ENCODE data around the gene USP17L10.
"Not testable (repeated sequence)": the region's sequence is repeated elsewhere in the genome, so short reads cannot be mapped to it uniquely, and the experiment has no call there.

USP17L10 gene, protein sequence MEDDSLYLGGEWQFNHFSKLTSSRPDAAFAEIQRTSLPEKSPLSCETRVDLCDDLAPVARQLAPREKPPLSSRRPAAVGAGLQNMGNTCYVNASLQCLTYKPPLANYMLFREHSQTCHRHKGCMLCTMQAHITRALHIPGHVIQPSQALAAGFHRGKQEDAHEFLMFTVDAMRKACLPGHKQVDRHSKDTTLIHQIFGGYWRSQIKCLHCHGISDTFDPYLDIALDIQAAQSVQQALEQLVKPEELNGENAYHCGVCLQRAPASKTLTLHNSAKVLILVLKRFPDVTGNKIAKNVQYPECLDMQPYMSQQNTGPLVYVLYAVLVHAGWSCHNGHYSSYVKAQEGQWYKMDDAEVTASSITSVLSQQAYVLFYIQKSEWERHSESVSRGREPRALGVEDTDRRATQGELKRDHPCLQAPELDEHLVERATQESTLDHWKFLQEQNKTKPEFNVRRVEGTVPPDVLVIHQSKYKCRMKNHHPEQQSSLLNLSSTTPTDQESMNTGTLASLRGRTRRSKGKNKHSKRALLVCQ

GRCh38 chr4:9210357-9210756 is at the start of gene USP17L10:
TSS of gene USP17L10 (plus strand) at chr4:9210657. CDS start at chr4:9210657, 0 bp downstream.
- DNase-seq (ENCODE audit: low read depth in 2 of 2, low spot score in 1 of 2): not testable (repeated sequence)

- not testable (repeated sequence) for DNase-seq (ENCODE audit: low read depth in 2 of 2, low spot score in 1 of 2)
Observed at GRCh38 chr4:9165990-9166389, 44.5 kb upstream of the USP17L10 start.

GRCh38 chr4:9169791-9170459 is 40.5 kb upstream of the USP17L10 start, which contains the start of gene FAM90A26:
TSS of gene FAM90A26 (plus strand) at chr4:9170409. CDS start at chr4:9173173, 2,764 bp downstream.
- DNase-seq (ENCODE audit: low read depth in 2 of 2, low spot score in 1 of 2): not testable (repeated sequence)

- not testable (repeated sequence) for DNase-seq (ENCODE audit: low read depth in 2 of 2, low spot score in 1 of 2)
Observed at GRCh38 chr4:9214701-9215100, 4.2 kb downstream of the USP17L10 start.

DNA sequence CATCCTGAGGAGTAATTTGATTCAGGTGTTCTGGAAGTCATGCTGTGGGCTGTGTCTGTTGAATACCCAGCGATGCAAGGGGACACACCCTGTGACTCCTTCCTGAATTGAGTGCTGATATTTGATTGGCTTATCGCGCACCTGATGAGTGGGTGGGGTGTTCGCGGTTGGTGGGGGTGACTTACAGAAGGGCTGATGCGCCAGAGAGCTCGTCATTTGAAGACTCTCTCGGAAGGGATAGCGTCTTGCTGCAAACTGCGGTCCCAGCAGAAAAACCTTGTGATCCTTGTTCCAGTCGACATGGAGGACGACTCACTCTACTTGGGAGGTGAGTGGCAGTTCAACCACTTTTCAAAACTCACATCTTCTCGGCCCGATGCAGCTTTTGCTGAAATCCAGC is 4.6 kb downstream of the USP17L10 start, which contains the start of gene USP17L11:
Gene USP17L11, plus strand, starts transcription at position 301 of the 400 bp plus-strand sequence. Its CDS starts 0 bp downstream, at position 301.
- not testable (repeated sequence) for DNase-seq (ENCODE audit: low read depth in 2 of 2, low spot score in 1 of 2)

- not testable (repeated sequence) for DNase-seq (ENCODE audit: low read depth in 2 of 2, low spot score in 1 of 2)
Observed at GRCh38 chr4:9219852-9220251, 9.4 kb downstream of the USP17L10 start, which contains the start of gene USP17L12. TSS of gene USP17L12 (plus strand) at chr4:9220152. CDS start at chr4:9220152, 0 bp downstream.

DNA sequence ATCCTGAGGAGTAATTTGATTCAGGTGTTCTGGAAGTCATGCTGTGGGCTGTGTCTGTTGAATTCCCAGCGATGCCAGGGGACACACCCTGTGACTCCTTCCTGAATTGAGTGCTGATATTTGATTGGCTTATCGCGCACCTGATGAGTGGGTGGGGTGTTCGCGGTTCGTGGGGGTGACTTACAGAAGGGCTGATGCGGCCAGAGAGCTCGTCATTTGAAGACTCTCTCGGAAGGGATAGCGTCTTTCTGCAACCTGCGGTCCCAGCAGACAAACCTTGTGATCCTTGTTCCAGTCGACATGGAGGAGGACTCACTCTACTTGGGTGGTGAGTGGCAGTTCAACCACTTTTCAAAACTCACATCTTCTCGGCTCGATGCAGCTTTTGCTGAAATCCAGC is 14.1 kb downstream of the USP17L10 start, which contains the start of gene USP17L13:
Gene USP17L13, plus strand, starts transcription at position 301 of the 400 bp plus-strand sequence. Its CDS starts 0 bp downstream, at position 301.
- DNase-seq (ENCODE audit: low read depth in 2 of 2, low spot score in 1 of 2): not testable (repeated sequence)

DNA sequence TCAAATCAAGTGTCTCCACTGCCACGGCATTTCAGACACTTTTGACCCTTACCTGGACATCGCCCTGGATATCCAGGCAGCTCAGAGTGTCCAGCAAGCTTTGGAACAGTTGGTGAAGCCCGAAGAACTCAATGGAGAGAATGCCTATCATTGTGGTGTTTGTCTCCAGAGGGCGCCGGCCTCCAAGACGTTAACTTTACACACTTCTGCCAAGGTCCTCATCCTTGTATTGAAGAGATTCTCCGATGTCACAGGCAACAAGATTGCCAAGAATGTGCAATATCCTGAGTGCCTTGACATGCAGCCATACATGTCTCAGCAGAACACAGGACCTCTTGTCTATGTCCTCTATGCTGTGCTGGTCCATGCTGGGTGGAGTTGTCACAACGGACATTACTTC is 19.8 kb downstream of the USP17L10 start:
- DNase-seq (ENCODE audit: low read depth in 2 of 2, low spot score in 1 of 2): not testable (repeated sequence)

- not testable (repeated sequence) for DNase-seq (ENCODE audit: low read depth in 2 of 2, low spot score in 1 of 2)
Observed at GRCh38 chr4:9234085-9234484, 23.6 kb downstream of the USP17L10 start, which contains the start of gene USP17L15. TSS of gene USP17L15 (plus strand) at chr4:9234385. CDS start at chr4:9234385, 0 bp downstream.

DNA sequence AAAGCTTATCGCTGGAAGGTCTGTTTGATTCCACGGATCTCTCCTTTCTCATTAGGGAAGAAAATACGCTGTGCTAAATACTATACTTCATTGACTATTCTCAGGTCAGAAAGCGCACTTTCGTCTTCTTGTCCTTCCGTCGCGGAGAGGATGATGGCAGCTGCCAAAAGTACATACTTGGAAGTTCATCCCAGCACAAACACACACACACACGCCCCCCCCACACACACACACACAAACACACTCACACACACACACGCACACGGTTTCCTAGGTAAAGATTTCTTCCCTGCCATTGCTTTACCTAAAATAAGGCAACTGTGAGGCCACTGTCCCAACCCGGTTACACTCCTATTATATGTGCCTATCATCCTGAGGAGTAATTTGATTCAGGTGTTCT is 28.0 kb downstream of the USP17L10 start:
- not testable (repeated sequence) for DNase-seq (ENCODE audit: low read depth in 2 of 2, low spot score in 1 of 2)

- DNase-seq (ENCODE audit: low read depth in 2 of 2, low spot score in 1 of 2): not testable (repeated sequence)
Observed at GRCh38 chr4:9243579-9243978, 33.1 kb downstream of the USP17L10 start, which contains the start of gene USP17L17. TSS of gene USP17L17 (plus strand) at chr4:9243879. CDS start at chr4:9243879, 0 bp downstream.

DNA sequence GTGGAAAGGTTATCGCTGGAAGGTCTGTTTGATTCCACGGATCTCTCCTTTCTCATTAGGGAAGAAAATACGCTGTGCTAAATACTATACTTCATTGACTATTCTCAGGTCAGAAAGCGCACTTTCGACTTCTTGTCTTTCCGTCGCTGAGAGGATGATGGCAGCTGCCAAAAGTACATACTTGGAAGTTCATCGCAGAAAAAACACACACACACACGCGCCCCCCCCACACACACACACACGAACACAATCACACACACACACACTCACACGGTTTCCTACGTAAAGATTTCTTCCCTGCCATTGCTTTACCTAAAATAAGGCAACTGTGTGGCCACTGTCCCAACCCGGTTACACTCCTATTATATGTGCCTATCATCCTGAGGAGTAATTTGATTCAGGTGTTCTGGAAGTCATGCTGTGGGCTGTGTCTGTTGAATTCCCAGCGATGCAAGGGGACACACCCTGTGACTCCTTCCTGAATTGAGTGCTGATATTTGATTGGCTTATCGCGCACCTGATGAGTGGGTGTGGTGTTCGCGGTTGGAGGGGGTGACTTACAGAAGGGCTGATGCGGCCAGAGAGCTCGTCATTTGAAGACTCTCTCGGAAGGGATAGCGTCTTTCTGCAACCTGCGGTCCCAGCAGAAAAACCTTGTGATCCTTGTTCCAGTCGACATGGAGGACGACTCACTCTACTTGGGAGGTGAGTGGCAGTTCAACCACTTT is 37.7 kb downstream of the USP17L10 start, which contains the start of gene USP17L18:
Gene USP17L18, plus strand, starts transcription at position 678 of the 728 bp plus-strand sequence. Its CDS starts 0 bp downstream, at position 678.
- DNase-seq (ENCODE audit: low read depth in 2 of 2, low spot score in 1 of 2): not testable (repeated sequence)

- DNase-seq (ENCODE audit: low read depth in 2 of 2, low spot score in 1 of 2): not testable (repeated sequence)
Observed at GRCh38 chr4:9253078-9253477, 42.6 kb downstream of the USP17L10 start, which contains the start of gene USP17L19. TSS of gene USP17L19 (plus strand) at chr4:9253378. CDS start at chr4:9253378, 0 bp downstream.

- DNase-seq (ENCODE audit: low read depth in 2 of 2, low spot score in 1 of 2): not testable (repeated sequence)
Observed at GRCh38 chr4:9257824-9258223, 47.4 kb downstream of the USP17L10 start, which contains the start of gene USP17L20. TSS of gene USP17L20 (plus strand) at chr4:9258124. CDS start at chr4:9258124, 0 bp downstream.

Data from stimulated activated CD8-positive, alpha-beta memory T cell treated with anti-CD3 and anti-CD28 coated beads, Interleukin-4, amount 100 ng/mL, for 1 hour (primary cell).